ENCODE measurements around the gene AFAP1L1.

DNA sequence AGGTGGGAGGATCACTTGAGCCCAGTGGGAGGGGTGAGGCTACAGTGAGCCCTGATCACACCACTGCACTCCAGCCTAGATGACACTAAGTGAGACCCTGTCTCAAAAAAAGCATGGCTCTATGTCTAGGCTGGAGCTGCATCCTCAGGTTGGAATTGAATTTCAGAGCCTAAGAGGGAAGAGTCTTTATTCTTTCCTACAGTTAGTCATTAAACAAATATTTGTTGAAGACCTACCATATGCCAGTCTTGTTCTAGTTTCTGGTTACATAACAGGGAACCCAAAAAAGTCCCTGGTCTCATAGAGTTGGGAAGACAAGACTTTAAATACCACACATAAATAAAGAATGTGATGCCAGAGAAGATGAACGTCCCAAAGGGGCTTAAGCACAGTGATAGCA, 66.7 kb downstream of the AFAP1L1 start:
- TF ChIP-seq, protein P1, sequence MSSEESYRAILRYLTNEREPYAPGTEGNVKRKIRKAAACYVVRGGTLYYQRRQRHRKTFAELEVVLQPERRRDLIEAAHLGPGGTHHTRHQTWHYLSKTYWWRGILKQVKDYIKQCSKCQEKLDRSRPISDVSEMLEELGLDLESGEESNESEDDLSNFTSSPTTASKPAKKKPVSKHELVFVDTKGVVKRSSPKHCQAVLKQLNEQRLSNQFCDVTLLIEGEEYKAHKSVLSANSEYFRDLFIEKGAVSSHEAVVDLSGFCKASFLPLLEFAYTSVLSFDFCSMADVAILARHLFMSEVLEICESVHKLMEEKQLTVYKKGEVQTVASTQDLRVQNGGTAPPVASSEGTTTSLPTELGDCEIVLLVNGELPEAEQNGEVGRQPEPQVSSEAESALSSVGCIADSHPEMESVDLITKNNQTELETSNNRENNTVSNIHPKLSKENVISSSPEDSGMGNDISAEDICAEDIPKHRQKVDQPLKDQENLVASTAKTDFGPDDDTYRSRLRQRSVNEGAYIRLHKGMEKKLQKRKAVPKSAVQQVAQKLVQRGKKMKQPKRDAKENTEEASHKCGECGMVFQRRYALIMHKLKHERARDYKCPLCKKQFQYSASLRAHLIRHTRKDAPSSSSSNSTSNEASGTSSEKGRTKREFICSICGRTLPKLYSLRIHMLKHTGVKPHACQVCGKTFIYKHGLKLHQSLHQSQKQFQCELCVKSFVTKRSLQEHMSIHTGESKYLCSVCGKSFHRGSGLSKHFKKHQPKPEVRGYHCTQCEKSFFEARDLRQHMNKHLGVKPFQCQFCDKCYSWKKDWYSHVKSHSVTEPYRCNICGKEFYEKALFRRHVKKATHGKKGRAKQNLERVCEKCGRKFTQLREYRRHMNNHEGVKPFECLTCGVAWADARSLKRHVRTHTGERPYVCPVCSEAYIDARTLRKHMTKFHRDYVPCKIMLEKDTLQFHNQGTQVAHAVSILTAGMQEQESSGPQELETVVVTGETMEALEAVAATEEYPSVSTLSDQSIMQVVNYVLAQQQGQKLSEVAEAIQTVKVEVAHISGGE (CRISPR knock-in tag; IDR thresholded peaks at IDR 0.05), result no peak
- no peak for TF ChIP-seq MTA2 (IDR thresholded peaks at IDR 0.05; ENCODE audit: low read depth)
- TF ChIP-seq, protein P2, sequence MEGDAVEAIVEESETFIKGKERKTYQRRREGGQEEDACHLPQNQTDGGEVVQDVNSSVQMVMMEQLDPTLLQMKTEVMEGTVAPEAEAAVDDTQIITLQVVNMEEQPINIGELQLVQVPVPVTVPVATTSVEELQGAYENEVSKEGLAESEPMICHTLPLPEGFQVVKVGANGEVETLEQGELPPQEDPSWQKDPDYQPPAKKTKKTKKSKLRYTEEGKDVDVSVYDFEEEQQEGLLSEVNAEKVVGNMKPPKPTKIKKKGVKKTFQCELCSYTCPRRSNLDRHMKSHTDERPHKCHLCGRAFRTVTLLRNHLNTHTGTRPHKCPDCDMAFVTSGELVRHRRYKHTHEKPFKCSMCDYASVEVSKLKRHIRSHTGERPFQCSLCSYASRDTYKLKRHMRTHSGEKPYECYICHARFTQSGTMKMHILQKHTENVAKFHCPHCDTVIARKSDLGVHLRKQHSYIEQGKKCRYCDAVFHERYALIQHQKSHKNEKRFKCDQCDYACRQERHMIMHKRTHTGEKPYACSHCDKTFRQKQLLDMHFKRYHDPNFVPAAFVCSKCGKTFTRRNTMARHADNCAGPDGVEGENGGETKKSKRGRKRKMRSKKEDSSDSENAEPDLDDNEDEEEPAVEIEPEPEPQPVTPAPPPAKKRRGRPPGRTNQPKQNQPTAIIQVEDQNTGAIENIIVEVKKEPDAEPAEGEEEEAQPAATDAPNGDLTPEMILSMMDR (IDR thresholded peaks at IDR 0.05 in 2 of 3, conservative IDR thresholded peaks at IDR 0.05 in 1 of 3; ENCODE audit: control insufficient read depth in 2 of 3, extremely low read depth in 1 of 3, insufficient read depth in 1 of 3, low read depth in 3 of 3, low read length in 3 of 3), result no peak
- TF ChIP-seq JUND (IDR thresholded peaks at IDR 0.05; ENCODE audit: low read depth, low read length), result no peak
- TF ChIP-seq POLR2AphosphoS5 (IDR thresholded peaks at IDR 0.05; ENCODE audit: low read length), result no peak
- no peak for TF ChIP-seq KDM1A (IDR thresholded peaks at IDR 0.05; ENCODE audit: borderline replicate concordance)
- TF ChIP-seq HDGF (IDR thresholded peaks at IDR 0.05), result no peak
- TF ChIP-seq NR2C2 (IDR thresholded peaks at IDR 0.05; ENCODE audit: borderline replicate concordance, control insufficient read depth, insufficient read length, low read depth), result no peak
- no peak for TF ChIP-seq CHD4 (IDR thresholded peaks at IDR 0.05)
- TF ChIP-seq ATF7 (IDR thresholded peaks at IDR 0.05; ENCODE audit: low read depth), result no peak
- TF ChIP-seq, protein P3, sequence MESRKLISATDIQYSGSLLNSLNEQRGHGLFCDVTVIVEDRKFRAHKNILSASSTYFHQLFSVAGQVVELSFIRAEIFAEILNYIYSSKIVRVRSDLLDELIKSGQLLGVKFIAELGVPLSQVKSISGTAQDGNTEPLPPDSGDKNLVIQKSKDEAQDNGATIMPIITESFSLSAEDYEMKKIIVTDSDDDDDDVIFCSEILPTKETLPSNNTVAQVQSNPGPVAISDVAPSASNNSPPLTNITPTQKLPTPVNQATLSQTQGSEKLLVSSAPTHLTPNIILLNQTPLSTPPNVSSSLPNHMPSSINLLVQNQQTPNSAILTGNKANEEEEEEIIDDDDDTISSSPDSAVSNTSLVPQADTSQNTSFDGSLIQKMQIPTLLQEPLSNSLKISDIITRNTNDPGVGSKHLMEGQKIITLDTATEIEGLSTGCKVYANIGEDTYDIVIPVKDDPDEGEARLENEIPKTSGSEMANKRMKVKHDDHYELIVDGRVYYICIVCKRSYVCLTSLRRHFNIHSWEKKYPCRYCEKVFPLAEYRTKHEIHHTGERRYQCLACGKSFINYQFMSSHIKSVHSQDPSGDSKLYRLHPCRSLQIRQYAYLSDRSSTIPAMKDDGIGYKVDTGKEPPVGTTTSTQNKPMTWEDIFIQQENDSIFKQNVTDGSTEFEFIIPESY (IDR thresholded peaks at IDR 0.05), result no peak
- no peak for TF ChIP-seq POLR2AphosphoS2 (IDR thresholded peaks at IDR 0.05; ENCODE audit: low read depth, low read length)

Measured in GM12878 (cell line).